GM08714 (cell line): ENCODE data around the gene SLC2A13.
"Not testable (repeated sequence)": the region's sequence is repeated elsewhere in the genome, so short reads cannot be mapped to it uniquely, and the experiment has no call there.

Experiments used
- H3K4me3 ChIP-seq: fragments of 200-500 bp; sonication (Bioruptor generic); 2 replicates; pipeline ENCODE4 v1.5.1; 2014; ENCODE audit warnings: mild to moderate bottlenecking, low read length, inconsistent platforms
- ZNF274 ChIP-seq: IDR thresholded peaks from 2 replicates; pipeline ENCODE4 v1.6.1; 2012; ENCODE audit warnings: mild to moderate bottlenecking, low read depth, low read length

The SLC2A13 gene

DNA sequence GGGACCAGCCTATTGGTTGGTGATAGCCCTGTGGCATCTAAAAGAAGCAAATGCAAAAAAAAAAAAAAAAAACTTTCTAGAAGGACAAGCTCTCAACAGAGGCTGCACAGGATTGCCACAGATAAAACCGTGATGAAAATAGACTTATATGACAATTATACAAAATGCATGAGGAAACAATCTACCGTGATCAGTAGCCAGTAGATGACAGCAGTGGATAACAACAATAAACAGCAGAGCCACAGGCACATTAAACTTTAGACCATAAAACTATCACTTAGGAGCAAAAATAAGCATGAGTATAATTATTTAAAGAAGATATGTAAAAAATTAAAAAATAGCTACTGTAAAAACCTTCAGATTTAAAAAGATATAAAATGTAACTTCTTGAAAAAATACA lies 302.7 kb downstream of the SLC2A13 start:
- no peak overlapping the region for H3K4me3 ChIP-seq
- no peak for TF ChIP-seq ZNF274

DNA sequence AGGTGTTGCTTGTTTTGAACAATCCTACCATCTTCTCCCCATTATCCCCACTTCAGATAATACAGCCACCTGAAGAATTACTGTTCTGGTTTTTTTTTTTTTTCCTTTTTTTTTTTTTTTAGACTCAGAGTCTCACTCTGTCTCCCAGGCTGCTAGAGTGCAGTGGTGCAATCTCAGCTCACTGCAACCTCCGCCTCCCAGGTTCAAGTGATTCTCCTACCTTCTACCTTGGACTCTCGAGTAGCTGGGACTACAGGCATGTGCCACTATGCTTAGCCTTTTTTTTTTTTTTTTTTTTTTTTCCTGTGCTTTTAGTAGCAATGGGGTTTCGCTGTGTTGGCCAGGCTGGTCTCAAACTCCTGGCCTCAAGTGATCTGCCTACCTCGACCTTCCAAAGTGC lies 306.9 kb downstream of the SLC2A13 start:
- TF ChIP-seq ZNF274: no peak
- H3K4me3 ChIP-seq: no peak overlapping the region

DNA sequence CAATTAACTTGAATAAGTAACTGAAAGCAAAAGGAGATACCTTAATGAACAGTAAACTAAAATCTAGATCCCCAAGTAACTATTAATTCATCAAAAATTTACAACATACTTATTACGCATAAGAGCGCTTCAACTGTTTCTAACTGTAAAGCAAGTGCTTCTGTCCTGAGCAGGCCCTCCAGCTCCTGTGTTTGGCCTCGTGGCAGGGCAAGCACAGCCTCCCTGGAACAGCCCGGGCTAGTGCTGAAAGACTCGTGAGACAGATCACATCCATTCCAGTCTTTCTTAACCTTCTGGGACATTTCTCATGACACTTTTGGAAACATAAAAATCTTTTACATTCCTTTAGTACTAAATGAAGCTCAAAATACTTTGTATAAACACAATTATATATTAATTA lies 307.5 kb downstream of the SLC2A13 start:
- H3K4me3 ChIP-seq: no peak overlapping the region
- no peak for TF ChIP-seq ZNF274

DNA sequence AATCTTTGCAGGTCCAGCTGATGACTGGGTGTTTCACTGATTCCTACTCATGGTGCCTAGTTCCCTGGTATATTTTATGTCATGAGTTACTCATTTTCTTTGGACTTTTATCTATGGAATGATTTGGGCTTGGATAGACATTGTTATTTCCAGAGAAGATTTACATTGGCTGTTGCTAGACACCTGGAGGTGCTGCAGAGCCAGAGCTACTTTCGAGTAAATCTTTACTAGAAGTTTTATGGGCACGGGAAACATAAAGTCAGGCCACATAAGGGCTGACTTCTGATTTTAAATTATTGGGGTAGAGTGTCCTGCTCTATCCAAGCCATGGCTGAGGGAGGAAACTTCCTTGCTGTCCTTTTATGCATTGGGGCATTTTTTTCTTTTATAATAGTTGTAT lies 310.4 kb downstream of the SLC2A13 start:
- H3K4me3 ChIP-seq: no peak overlapping the region
- no peak for TF ChIP-seq ZNF274

DNA sequence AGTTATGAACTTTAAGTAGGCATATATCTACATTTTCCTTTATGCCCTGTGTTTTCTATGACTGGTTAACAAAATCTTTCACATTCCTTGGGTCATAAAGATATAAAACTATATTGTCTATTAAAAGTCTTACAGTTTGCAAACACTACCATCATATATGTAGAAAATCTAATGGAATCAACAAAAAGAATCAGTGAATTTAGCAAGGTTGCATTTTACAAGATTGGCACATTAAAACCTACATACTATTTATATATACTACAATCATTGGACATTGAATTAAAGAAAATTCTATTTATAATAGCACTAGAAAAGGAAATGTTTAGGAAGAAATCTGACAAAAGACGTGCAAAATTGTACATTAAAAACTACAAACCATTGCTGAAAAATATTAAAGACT lies 312.9 kb downstream of the SLC2A13 start:
- H3K4me3 ChIP-seq: no peak overlapping the region
- no peak for TF ChIP-seq ZNF274

DNA sequence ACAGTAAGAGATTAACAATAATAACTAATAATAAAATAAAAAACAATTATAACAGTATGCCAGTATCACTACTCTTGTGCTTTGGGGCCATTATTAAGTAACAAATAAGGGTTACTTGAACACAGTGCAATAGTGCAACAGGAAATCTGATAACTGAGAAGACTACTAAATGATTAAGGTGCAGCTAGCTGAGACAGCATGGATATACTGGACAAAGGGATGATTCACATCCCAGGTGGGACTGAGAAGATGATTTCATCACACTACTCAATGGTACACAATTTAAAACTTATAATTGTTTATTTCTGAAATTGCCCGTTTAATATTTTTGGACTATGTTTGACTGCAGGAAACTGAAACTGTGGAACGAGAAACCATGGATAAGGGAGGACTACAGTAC lies 317.6 kb downstream of the SLC2A13 start:
- no peak for TF ChIP-seq ZNF274
- H3K4me3 ChIP-seq: no peak overlapping the region

DNA sequence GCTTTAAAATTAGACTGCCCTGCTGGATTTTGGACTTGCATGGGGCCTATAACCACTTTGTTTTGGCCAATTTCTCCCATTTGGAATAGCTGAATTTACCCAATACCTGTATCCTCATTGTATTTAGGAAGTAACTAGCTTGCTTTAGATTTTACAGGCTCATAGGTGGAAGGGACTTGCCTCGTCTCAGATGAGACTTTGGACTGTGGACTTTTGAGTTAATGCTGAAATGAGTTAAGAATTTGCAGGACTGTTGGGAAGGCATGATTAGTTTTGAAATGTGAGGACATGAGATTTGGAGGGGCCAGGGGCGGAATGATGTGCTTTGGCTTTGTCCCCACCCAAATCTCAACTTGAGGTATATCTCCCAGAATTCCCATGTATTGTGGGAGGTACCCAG lies 320.1 kb downstream of the SLC2A13 start:
- H3K4me3 ChIP-seq: not testable (repeated sequence)

DNA sequence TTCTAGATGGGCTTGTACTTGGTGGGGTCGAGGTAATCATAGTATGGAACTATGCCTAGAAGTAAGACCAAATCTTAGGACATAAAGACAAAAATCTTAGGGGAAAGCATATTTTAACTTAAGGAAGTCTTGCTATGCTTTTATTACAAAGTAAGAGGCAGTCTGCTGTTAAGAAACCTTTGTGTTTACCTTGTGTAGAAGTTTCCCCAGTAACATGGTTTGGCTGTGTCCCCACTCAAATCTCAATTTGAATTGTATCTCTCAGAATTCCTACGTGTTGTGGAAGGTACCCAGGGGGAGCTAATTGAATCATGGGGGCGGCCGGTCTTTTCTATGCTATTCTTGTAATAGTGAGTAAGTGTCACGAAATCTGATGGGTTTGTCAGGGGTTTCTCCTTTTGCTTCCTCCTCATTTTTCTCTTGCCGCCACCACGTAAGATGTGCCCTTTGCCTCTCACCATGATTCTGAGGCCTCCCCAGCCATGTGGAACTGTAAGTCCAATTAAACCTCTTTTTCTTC lies 323.8 kb downstream of the SLC2A13 start:
- no peak overlapping the region for H3K4me3 ChIP-seq
- TF ChIP-seq ZNF274: no peak

DNA sequence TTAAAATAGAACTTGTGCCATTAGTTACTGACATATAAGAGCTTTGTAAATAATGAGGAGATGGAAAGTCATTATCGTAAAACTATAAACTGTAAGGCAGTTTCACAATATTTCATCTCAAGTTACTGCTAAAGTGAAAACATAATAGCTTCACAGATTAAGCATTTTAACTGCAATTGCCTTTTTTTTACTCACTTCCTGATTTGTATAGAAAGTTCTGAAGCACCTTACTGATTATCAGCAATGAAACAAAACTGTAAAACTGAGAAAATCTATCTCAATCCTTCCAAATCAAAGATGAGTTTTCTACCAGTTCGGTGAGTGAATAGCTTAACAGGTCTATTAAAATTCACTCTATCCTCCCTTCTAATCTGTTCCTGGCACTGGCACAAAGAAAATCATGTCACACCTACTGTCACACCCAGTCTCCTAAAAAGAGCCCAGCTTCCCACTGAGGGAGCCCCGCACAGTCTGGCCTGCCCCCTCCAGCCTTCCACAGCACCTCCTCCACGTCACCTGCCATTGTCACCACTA lies 324.9 kb downstream of the SLC2A13 start:
- no peak overlapping the region for H3K4me3 ChIP-seq
- TF ChIP-seq ZNF274: no peak

DNA sequence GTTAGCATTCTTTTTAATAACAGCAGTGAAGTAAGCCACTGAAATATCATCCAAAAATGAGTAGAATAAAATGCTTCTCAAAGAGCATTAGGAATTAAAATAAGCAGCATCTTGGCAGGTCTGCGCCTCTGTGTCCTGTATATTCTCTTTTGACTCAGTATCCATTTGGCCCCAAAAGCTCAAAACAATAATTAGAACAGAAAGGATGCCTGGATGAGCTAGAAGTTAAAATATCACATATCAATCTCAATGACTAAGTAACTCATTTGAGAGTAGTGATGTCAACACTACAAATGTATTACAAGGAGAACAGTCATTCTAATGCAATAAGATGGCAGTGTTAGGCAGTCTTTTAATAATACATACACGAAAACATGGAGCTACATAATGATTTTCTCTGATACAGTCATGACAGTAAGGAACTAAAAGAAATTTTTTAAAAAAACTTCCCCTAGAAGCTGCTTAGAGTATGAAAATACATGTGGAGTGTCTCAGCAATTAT lies 325.4 kb downstream of the SLC2A13 start:
- TF ChIP-seq ZNF274: no peak
- H3K4me3 ChIP-seq: no peak overlapping the region

DNA sequence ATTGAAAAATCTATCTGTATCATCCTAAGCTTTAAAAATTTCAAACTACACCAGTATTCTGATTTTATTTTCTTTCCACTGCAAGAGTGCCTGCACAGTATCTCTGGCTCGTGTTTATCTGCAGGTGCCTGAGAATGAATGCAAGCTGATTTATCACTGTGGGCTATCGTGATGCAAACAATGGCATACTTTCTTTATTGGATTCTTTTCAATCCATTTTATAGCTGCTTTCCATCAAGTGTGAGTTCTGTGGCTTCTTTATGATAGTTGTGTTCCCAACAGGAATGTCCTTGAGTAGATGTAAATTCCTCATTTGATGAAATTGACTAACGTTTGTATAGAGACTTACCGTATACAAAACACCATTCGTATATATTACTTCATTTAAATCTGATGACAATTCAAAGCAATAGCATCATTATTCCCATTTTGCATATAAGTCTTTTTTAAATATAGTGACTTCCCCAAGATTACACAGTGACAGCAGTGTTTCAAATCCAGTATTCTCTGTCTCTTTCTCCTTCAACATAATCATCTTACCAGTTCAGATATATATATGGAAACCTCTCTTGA lies 326.0 kb downstream of the SLC2A13 start:
- no peak overlapping the region for H3K4me3 ChIP-seq
- no peak for TF ChIP-seq ZNF274

DNA sequence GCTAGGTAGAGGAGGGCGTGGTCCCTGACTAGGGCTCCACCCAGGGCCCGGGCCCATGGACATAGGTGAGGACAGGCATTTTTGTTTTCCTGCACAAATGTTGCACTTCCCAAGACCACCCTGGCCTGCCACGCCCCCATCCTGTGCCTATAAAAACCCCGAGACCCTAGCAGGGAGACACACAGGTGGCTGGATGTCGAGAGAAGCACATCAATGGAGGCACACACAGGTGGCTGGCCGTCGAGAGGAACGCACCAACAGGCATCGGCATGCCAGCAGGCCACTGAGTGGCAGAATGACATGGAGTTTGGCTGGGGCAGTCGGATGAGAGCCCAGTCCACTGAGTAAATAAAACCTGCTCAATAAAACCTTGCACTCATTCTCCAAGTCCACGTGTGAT lies 328.4 kb downstream of the SLC2A13 start:
- no peak for TF ChIP-seq ZNF274
- no peak overlapping the region for H3K4me3 ChIP-seq

DNA sequence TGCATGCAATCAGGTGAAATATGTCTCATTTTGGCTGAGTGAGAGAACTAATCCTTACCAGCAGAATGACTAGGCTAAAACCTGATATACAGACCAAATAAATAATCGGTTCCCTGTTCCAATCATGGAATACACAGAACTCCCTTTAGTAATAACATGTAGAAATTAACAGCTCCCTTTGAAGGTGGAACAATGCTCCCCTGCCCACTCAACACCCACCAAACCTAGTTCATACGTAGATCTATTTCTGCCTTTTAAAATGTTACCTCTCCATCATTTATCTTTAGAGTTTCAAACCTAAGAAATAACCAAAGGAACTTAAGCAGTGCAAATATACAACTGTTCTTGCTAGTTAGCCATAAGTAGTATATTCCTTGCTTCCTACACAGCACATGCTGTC lies 332.6 kb downstream of the SLC2A13 start:
- TF ChIP-seq ZNF274: no peak
- H3K4me3 ChIP-seq: no peak overlapping the region

DNA sequence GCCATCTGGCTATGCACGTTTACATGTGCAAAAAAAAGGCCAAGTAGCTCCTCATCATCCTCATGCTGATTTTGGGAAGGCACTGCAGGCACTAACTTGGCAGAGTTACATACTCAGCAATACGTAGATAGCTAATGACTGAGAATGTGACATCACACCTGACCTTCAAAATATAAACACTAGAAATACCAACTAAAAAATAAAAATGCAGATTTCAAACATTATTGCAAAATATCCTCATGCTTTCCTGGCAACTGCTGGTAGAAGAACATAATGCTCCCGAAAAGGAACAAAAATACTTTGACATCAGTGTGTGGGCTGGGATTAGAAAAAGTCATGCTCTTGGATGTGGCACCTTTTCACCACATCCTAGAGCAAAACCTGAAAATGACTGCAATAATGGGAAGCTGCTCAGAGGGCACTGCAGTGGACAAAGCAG lies 333.0 kb downstream of the SLC2A13 start:
- TF ChIP-seq ZNF274: no peak

DNA sequence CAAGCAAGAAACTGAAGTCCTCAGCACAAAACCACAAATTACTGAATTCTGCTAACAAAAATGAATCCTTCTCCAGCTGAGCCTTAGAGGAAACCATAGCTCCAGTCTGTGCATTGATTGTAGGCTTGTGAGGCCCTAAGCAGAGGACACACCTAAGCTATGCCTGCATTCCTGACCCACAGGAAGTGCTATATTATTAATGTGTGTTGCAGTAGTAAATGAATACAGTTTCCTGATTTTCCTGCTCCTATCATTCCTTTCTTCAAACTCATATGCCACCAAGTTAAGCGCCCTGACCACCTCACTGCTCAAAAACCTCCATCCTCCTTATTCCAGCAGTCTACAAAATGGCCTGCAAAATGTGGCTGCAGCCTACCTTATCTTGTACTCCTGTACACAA lies 334.4 kb downstream of the SLC2A13 start:
- no peak for TF ChIP-seq ZNF274
- no peak overlapping the region for H3K4me3 ChIP-seq

More for the DNA sequence above, 333.0 kb downstream of the SLC2A13 start:
- no peak overlapping the region for H3K4me3 ChIP-seq

DNA sequence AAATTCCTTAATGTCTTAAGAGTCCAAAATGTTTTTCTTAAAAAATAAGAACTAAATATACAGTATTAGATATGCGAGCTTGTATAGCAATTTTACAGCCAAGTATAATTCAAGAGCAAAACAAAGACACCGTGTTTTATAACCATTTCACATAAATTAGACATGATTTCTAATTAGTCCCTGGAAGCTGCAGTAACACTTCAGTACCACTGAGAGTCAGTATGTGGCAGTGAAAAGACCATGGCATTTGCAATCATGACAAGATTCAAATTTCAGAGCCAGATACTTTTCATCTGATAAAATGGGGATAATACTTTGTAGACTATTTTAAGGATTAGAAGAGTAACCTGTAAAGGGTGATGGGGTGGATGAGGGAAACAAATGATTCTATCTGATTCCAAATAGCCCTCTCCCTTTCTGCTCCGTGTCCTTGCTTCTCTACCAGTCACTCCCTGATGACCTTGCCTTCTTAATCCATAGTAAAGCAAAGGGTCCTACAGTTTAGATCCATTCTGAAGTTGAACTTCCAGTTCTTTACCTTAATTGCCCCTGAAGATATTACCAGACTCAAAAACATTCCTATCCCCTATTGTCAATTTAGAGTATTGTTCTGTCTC lies 340.8 kb downstream of the SLC2A13 start:
- TF ChIP-seq ZNF274: no peak

DNA sequence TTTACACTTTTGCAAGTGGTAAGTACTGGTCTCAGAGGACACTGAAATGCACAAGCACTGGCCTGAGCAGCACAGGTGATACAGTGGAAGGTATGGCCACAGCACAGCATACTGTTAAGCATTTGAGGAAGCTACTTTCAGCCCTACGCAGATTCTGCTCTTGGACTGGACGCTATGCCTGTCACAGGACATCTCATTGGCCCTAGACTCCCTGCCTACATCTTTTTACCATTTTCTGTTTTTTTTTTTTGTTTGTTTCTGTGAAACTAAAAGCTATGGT lies 342.1 kb downstream of the SLC2A13 start:
- H3K4me3 ChIP-seq: no peak overlapping the region
- no peak for TF ChIP-seq ZNF274

More for the DNA sequence above, 340.8 kb downstream of the SLC2A13 start:
- no peak overlapping the region for H3K4me3 ChIP-seq
